T-helper 1 cell treated with Interleukin-12 subunit alpha and Interleukin-12 subunit beta and Interleukin-4 antibody, amounts not matched to agents 30 ng/mL and 1 ng/mL, for 36 hours (primary cell): ENCODE measurements around the gene MACC1. TPM values are rescaled to one million over a fixed set of nuclear protein-coding genes. Genes with fewer than 3 reads are reported as not detected.

Experiments used
- intact Hi-C: fragments of 100-400 bp; cut with micrococcal nuclease; formaldehyde crosslinking; loops from one replicate; pipeline ENCODE4 v1.15.1; 2024
- total RNA-seq: library from RNA; stranded (reverse); gene quantifications from 2 replicates; pipeline ENCODE4 v1.2.3, GENCODE V29; 2022

MACC1 gene
- total RNA-seq, 1 donor from 2014 or later: not detected

- intact Hi-C loops: no loop called here
Observed at GRCh38 chr7:20232848-20233247, 15.7 kb upstream of the MACC1 start.

- intact Hi-C loops: no loop called here
Observed at GRCh38 chr7:20229646-20230500, 12.7 kb upstream of the MACC1 start.

- intact Hi-C loops: no loop called here
Observed at GRCh38 chr7:20229081-20229480, 11.9 kb upstream of the MACC1 start.

GRCh38 chr7:20228654-20229053 lies 11.5 kb upstream of the MACC1 start:
- intact Hi-C loops: no loop called here

GRCh38 chr7:20227291-20227795 lies 10.2 kb upstream of the MACC1 start:
- intact Hi-C loops: no loop called here

GRCh38 chr7:20226860-20227259 lies 9.7 kb upstream of the MACC1 start:
- intact Hi-C loops: no loop called here

- intact Hi-C loops: no loop called here
Observed at GRCh38 chr7:20225384-20225783, 8.2 kb upstream of the MACC1 start.

GRCh38 chr7:20224025-20224424 lies 6.8 kb upstream of the MACC1 start:
- intact Hi-C loops: no loop called here

GRCh38 chr7:20223356-20223755 lies 6.2 kb upstream of the MACC1 start:
- intact Hi-C loops: no loop called here

GRCh38 chr7:20222219-20222828 lies 5.1 kb upstream of the MACC1 start:
- intact Hi-C loops: no loop called here

- intact Hi-C loops: no loop called here
Observed at GRCh38 chr7:20220921-20221547, 3.9 kb upstream of the MACC1 start.

GRCh38 chr7:20220293-20220761 lies 3.1 kb upstream of the MACC1 start:
- intact Hi-C loops: no loop called here

- intact Hi-C loops: no loop called here
Observed at GRCh38 chr7:20219446-20220292, 2.5 kb upstream of the MACC1 start.

- intact Hi-C loops: no loop called here
Observed at GRCh38 chr7:20219062-20219445, 1.9 kb upstream of the MACC1 start.

GRCh38 chr7:20218279-20218678 lies 1.1 kb upstream of the MACC1 start:
- intact Hi-C loops: no loop called here

- intact Hi-C loops: no loop called here
Observed at GRCh38 chr7:20216406-20217036, 663 bp downstream of the MACC1 start.

GRCh38 chr7:20214921-20215669 lies 2.1 kb downstream of the MACC1 start:
- intact Hi-C loops: no loop called here

GRCh38 chr7:20214132-20214531 lies 3.1 kb downstream of the MACC1 start:
- intact Hi-C loops: no loop called here

- intact Hi-C loops: no loop called here
Observed at GRCh38 chr7:20213378-20213777, 3.8 kb downstream of the MACC1 start.

- intact Hi-C loops: no loop called here
Observed at GRCh38 chr7:20211376-20211775, 5.8 kb downstream of the MACC1 start.
